ENCODE data around the gene ATG16L1. TPM values are rescaled to one million over a fixed set of nuclear protein-coding genes. Genes with fewer than 3 reads are reported as not detected.

ATG16L1 gene
- total and polyA plus RNA-seq, 4 experiments from 2014 or later = 12.3 to 89.4 (median 50.5) TPM

DNA sequence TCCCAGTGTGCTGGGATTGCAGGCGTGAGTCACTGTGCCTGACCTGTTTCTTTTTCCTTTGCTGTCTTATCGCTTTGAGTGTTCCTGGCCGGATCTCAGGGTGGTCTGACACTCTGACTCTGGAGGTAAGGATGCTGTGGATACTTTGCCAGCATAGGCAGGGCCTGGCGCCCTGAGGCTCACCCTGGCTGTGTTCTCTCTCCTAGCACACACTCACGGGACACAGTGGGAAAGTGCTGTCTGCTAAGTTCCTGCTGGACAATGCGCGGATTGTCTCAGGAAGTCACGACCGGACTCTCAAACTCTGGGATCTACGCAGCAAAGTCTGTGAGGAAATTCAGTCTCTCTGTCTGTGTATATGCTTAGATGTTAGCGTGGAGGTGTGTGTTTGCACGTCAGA is 38.2 kb downstream of the ATG16L1 start:
- Histone ChIP-seq H3K4me1 (ENCODE audit: insufficient read depth, low read length) (no peaks in the 10 kb centered on the region), H3K9me3 (ENCODE audit: control insufficient read depth in 1 of 2, low read length in 2 of 2) (no peaks in the 10 kb centered on the region), H3K4me3 (ENCODE audit: low read length in 2 of 2) (no peak overlapping the region), H3K27me3 (ENCODE audit: insufficient read depth, low read length) (no peaks in the 10 kb centered on the region), H3K27ac (ENCODE audit: low read depth, low read length) (no peak overlapping the region), H3K36me3 (ENCODE audit: insufficient read depth, low read length) (peaks cover 93% of the 10 kb centered on the region)
- Mint-ChIP-seq H3K27me3 (no peaks in the 10 kb centered on the region), H3K4me3 (no peak overlapping the region), H3K27ac (peak overlapping the region in 4 of 7 donors; percentile 8 to 86 (median 21)), H3K4me1 (peaks cover 0 to 9% (median 4%) of the 10 kb centered on the region in 4 donors), H3K9me3 (no peaks in the 10 kb centered on the region), H3K36me3 (peaks cover 66 to 94% of the 10 kb centered on the region in 2 donors)
- ChIA-PET CTCF (ENCODE audit: partially characterized antibody) (interaction anchor here (1.3 kb wide), 1 partner anchor 114 kb away, joined by 4 read pairs; no protein-coding TSS in a partner anchor), POLR2A (ENCODE audit: partially characterized antibody) (interaction anchor here (0.6 kb wide), 1 partner anchor 117 kb away, joined by 3 read pairs; no protein-coding TSS in a partner anchor)
- no peak for DNase-seq
- intact Hi-C loops (cut with micrococcal nuclease) = no loop called here

DNA sequence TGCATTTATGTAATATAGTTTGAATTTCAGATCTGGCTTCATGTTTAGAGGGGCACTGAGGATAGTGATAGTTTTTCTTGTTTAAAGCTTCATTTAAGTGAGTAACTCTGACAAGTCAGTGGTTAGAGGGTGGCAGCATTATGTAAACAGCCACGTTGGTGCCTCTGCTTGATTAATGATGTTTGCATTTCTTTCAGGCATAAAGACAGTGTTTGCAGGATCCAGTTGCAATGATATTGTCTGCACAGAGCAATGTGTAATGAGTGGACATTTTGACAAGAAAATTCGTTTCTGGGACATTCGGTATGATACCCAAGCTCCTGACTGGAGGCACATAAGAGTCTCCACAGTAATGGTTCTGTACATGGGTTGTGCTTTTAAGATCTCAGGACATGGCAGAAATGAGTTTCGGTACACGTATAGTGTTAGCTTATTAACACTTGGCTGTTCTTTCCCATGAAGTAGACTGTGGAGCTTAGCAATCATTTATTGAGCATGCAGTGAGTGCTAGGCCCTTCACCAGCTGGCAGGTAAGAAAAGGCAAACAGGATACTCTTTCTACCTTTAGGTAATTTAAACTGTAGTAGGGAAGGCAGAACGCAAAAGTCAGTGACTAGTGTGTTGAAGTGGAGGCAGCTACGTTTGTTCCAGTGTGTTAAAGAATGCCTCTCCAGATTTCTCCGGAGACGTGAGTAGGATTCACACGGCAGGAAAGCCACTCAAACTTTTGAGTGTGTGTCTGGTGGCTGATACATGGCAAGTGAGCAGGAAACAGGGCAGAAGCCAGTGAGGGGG is 38.8 kb downstream of the ATG16L1 start:
- Mint-ChIP-seq H3K9me3 (no peaks in the 10 kb centered on the region), H3K4me3 (no peak overlapping the region), H3K27me3 (no peaks in the 10 kb centered on the region), H3K4me1 (peaks cover 0 to 8% (median 3%) of the 10 kb centered on the region in 4 donors), H3K36me3 (peaks cover 66 to 94% of the 10 kb centered on the region in 2 donors), H3K27ac (peak overlapping the region in 5 of 7 donors; percentile 8 to 86 (median 82))
- DNase-seq = no peak
- Histone ChIP-seq H3K4me1 (ENCODE audit: insufficient read depth, low read length) (no peaks in the 10 kb centered on the region), H3K4me3 (ENCODE audit: low read length in 2 of 2) (no peak overlapping the region), H3K9me3 (ENCODE audit: control insufficient read depth in 1 of 2, low read length in 2 of 2) (no peaks in the 10 kb centered on the region), H3K27ac (ENCODE audit: low read depth, low read length) (no peak overlapping the region), H3K27me3 (ENCODE audit: insufficient read depth, low read length) (no peaks in the 10 kb centered on the region), H3K36me3 (ENCODE audit: insufficient read depth, low read length) (peaks cover 93% of the 10 kb centered on the region)
- POLR2A ChIA-PET (ENCODE audit: partially characterized antibody) = interaction anchor here (0.6 kb wide), 1 partner anchor 118 kb away, joined by 3 read pairs; no protein-coding TSS in a partner anchor
- intact Hi-C loops (cut with micrococcal nuclease) = no loop called here
- CTCF ChIA-PET (ENCODE audit: partially characterized antibody) = interaction anchor here (1.3 kb wide), 1 partner anchor 114 kb away, joined by 4 read pairs; no protein-coding TSS in a partner anchor

DNA sequence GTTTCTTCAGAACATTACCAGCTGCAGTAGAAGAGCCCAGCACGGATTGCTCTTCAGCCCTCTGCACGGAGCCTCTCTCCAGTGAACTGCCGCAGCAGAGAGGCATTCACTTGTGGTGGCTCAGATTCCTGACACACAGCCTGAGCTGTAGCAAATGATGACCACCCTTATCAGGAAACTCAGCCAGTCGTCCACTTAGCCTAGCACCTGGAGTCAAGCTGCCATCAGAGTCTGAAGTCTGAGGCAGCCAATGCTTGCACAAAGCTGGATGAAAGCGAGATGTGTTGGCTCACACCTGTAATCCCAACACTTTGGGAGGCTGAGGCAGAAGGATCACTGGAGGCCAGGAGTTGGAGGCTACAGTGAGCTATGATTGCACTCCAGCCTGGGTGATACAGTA is 44.4 kb downstream of the ATG16L1 start:
- Histone ChIP-seq H3K36me3 (ENCODE audit: insufficient read depth, low read length) (peaks cover 46% of the 10 kb centered on the region), H3K27me3 (ENCODE audit: insufficient read depth, low read length) (no peaks in the 10 kb centered on the region), H3K4me1 (ENCODE audit: insufficient read depth, low read length) (no peaks in the 10 kb centered on the region), H3K27ac (ENCODE audit: low read depth, low read length) (no peak overlapping the region), H3K4me3 (ENCODE audit: low read length in 2 of 2) (no peak overlapping the region), H3K9me3 (ENCODE audit: control insufficient read depth in 1 of 2, low read length in 2 of 2) (no peaks in the 10 kb centered on the region)
- ChIA-PET CTCF (ENCODE audit: partially characterized antibody) (no interaction called here), POLR2A (ENCODE audit: partially characterized antibody) (interaction anchor here (1.3 kb wide), 1 partner anchor 22 kb away, joined by 3 read pairs; no protein-coding TSS in a partner anchor)
- no peak for DNase-seq
- H3K4me1 Mint-ChIP-seq = peaks cover 0 to 5% (median 4%) of the 10 kb centered on the region in 4 donors
- peaks cover 43 to 64% of the 10 kb centered on the region in 2 donors for H3K36me3 Mint-ChIP-seq
- no peak overlapping the region for H3K4me3 Mint-ChIP-seq
- H3K9me3 Mint-ChIP-seq = no peaks in the 10 kb centered on the region
- no peak overlapping the region for H3K27ac Mint-ChIP-seq
- intact Hi-C loops (cut with micrococcal nuclease) = no loop called here
- no peaks in the 10 kb centered on the region for H3K27me3 Mint-ChIP-seq

DNA sequence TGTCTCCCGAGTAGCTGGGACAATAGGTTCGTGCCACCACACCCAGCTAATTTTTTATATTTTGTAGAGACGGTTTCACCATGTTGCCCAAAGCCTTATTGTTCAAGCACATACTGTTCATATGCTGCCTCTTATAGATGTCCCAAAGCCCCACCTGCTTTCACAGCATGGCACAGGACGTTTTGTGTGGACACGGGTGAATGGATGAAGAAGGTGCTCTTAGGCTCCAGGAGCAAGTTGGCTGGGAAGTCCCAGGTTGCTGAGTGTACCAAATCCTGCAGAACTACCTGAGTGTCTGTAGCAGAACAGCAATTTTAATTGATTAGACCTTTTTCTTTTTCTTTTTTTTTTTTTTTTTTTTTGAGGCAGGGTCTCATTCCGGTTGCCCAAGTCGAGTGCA is 45.6 kb downstream of the ATG16L1 start:
- intact Hi-C loops (cut with micrococcal nuclease) = no loop called here
- H3K27me3 ChIP-seq (ENCODE audit: insufficient read depth, low read length) = no peaks in the 10 kb centered on the region
- ChIA-PET POLR2A (ENCODE audit: partially characterized antibody) (no interaction called here), CTCF (ENCODE audit: partially characterized antibody) (no interaction called here)
- DNase-seq = no peak
- Mint-ChIP-seq H3K4me1 (peaks cover 0 to 4% (median 4%) of the 10 kb centered on the region in 4 donors), H3K27ac (peak overlapping the region in 2 of 7 donors; percentile 13 to 73), H3K36me3 (peaks cover 37 to 52% of the 10 kb centered on the region in 2 donors), H3K9me3 (no peaks in the 10 kb centered on the region), H3K27me3 (no peaks in the 10 kb centered on the region), H3K4me3 (no peak overlapping the region)
- no peak overlapping the region for H3K4me3 ChIP-seq (ENCODE audit: low read length in 2 of 2)
- H3K27ac ChIP-seq (ENCODE audit: low read depth, low read length) = no peak overlapping the region
- H3K36me3 ChIP-seq (ENCODE audit: insufficient read depth, low read length) = peaks cover 34% of the 10 kb centered on the region
- no peaks in the 10 kb centered on the region for H3K9me3 ChIP-seq (ENCODE audit: control insufficient read depth in 1 of 2, low read length in 2 of 2)
- no peaks in the 10 kb centered on the region for H3K4me1 ChIP-seq (ENCODE audit: insufficient read depth, low read length)

DNA sequence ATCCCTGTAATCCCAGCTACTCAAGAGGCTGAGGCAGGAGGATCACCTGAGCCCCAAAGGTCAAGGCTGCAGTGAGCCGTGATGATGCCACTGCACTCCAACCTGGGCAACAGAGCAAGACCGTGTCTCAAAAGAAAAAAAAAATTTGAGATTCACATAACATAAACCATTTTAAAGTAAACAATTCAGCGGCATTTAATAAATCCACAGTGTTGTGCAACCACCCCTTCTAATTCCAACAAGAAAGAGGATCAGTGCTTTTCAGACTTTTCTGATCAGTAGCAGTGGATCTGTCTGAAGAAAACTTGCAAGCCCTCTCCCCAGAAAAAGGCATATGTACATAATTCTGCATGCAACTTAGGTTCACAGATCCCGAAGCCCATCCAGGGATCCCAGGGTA is 48.9 kb downstream of the ATG16L1 start:
- H3K4me3 ChIP-seq (ENCODE audit: low read length in 2 of 2) = no peak overlapping the region
- H3K27me3 ChIP-seq (ENCODE audit: insufficient read depth, low read length) = no peaks in the 10 kb centered on the region
- H3K36me3 ChIP-seq (ENCODE audit: insufficient read depth, low read length) = peaks cover under 1% of the 10 kb centered on the region
- Mint-ChIP-seq H3K4me1 (peaks cover 0 to 4% (median 2%) of the 10 kb centered on the region in 4 donors), H3K27me3 (no peaks in the 10 kb centered on the region), H3K36me3 (peaks cover 3 to 19% of the 10 kb centered on the region in 2 donors), H3K9me3 (no peaks in the 10 kb centered on the region), H3K4me3 (no peak overlapping the region), H3K27ac (no peak overlapping the region)
- no peak for DNase-seq
- H3K4me1 ChIP-seq (ENCODE audit: insufficient read depth, low read length) = no peaks in the 10 kb centered on the region
- intact Hi-C loops (cut with micrococcal nuclease) = no loop called here
- no peaks in the 10 kb centered on the region for H3K9me3 ChIP-seq (ENCODE audit: control insufficient read depth in 1 of 2, low read length in 2 of 2)
- H3K27ac ChIP-seq (ENCODE audit: low read depth, low read length) = no peak overlapping the region
- ChIA-PET CTCF (ENCODE audit: partially characterized antibody) (no interaction called here), POLR2A (ENCODE audit: partially characterized antibody) (no interaction called here)

DNA sequence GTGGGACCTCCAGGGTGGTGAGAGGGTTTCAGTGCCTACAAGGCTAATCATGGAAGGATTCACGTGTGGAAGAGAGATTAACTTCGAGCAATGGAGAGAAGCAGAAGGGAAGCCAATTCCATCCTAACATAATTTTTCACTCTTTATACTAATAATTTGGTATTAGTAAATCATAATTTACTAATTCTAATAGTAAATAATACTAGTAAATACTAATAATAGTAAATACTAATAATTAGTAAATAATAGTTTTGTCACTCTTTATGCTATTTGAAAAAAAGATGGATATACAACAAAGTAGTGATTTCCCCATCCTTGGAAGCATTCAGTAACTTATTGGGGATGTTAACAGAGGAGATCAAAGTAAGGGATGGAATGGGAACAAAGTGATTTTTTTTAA is 49.8 kb downstream of the ATG16L1 start:
- H3K36me3 ChIP-seq (ENCODE audit: insufficient read depth, low read length) = no peaks in the 10 kb centered on the region
- Mint-ChIP-seq H3K4me1 (peaks cover 0 to 4% (median 2%) of the 10 kb centered on the region in 4 donors), H3K27ac (no peak overlapping the region), H3K4me3 (no peak overlapping the region), H3K9me3 (no peaks in the 10 kb centered on the region), H3K36me3 (peaks cover 0 to 10% of the 10 kb centered on the region in 2 donors), H3K27me3 (no peaks in the 10 kb centered on the region)
- DNase-seq = no peak
- intact Hi-C loops (cut with micrococcal nuclease) = no loop called here
- H3K4me1 ChIP-seq (ENCODE audit: insufficient read depth, low read length) = no peaks in the 10 kb centered on the region
- H3K9me3 ChIP-seq (ENCODE audit: control insufficient read depth in 1 of 2, low read length in 2 of 2) = no peaks in the 10 kb centered on the region
- CTCF ChIA-PET (ENCODE audit: partially characterized antibody) = interaction anchor here (1.8 kb wide), 1 partner anchor 52 kb away, joined by 3 read pairs; no protein-coding TSS in a partner anchor
- no peak overlapping the region for H3K4me3 ChIP-seq (ENCODE audit: low read length in 2 of 2)
- POLR2A ChIA-PET (ENCODE audit: partially characterized antibody) = no interaction called here
- H3K27ac ChIP-seq (ENCODE audit: low read depth, low read length) = no peak overlapping the region
- H3K27me3 ChIP-seq (ENCODE audit: insufficient read depth, low read length) = no peaks in the 10 kb centered on the region

DNA sequence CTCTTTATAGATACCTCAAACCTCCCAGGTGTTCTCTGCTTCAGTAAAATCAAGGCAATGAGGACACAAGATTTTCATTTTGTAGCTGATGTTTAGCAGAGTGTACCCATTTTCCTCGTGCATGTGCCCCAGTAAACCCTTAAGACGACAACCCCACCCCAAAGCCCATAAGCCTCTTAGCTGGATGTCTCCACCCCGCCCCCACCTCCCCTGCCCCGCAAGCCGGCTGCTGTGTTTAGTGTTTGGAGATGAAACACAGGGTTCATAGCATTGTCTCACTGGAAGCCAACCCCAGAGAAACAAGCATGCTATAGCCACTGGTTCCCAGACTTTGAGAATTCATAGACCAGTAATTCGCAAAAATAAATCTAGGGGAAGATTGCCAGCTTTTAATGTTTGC is 50.3 kb downstream of the ATG16L1 start:
- Mint-ChIP-seq H3K9me3 (peaks cover 0 to 1% (median 0%) of the 10 kb centered on the region in 8 donors), H3K4me1 (peaks cover 0 to 4% (median 2%) of the 10 kb centered on the region in 4 donors), H3K27me3 (no peaks in the 10 kb centered on the region), H3K27ac (no peak overlapping the region), H3K4me3 (no peak overlapping the region), H3K36me3 (peaks cover 0 to 8% of the 10 kb centered on the region in 2 donors)
- H3K4me1 ChIP-seq (ENCODE audit: insufficient read depth, low read length) = no peaks in the 10 kb centered on the region
- no peaks in the 10 kb centered on the region for H3K27me3 ChIP-seq (ENCODE audit: insufficient read depth, low read length)
- no peaks in the 10 kb centered on the region for H3K36me3 ChIP-seq (ENCODE audit: insufficient read depth, low read length)
- CTCF ChIA-PET (ENCODE audit: partially characterized antibody) = interaction anchor here (1.8 kb wide), 1 partner anchor 52 kb away, joined by 3 read pairs; no protein-coding TSS in a partner anchor
- intact Hi-C loops (cut with micrococcal nuclease) = no loop called here
- no peak overlapping the region for H3K27ac ChIP-seq (ENCODE audit: low read depth, low read length)
- H3K4me3 ChIP-seq (ENCODE audit: low read length in 2 of 2) = no peak overlapping the region
- no peak for DNase-seq
- POLR2A ChIA-PET (ENCODE audit: partially characterized antibody) = interaction anchor here (0.9 kb wide), 1 partner anchor 34 kb away, joined by 4 read pairs; no protein-coding TSS in a partner anchor
- H3K9me3 ChIP-seq (ENCODE audit: control insufficient read depth in 1 of 2, low read length in 2 of 2) = no peaks in the 10 kb centered on the region
